GM06990 (cell line): ENCODE results near the gene EHD2.

ENCODE experiments used
- DNase-seq: peaks from one replicate; pipeline ENCODE4 v3.0.0-alpha.2; 2011; ENCODE audit not compliant: insufficient read length; ENCODE audit errors: extremely low read depth
- H3K27me3 ChIP-seq: replicated peaks from 2 replicates; pipeline ENCODE4 v1.6.0; 2011; ENCODE audit warnings: low read length; ENCODE audit not compliant: control insufficient read depth, insufficient read depth
- H3K36me3 ChIP-seq: 2 replicates; pipeline ENCODE4 v1.5.1; 2011; ENCODE audit warnings: low read length; ENCODE audit not compliant: control insufficient read depth, insufficient read depth
- H3K4me3 ChIP-seq: replicated peaks from 2 replicates; pipeline ENCODE4 v1.5.1; 2011; ENCODE audit warnings: low read depth, mild to moderate bottlenecking, control low read depth, low read length
- TF ChIP-seq, protein P1 (sequence below): IDR thresholded peaks from 2 replicates; pipeline ENCODE4 v1.5.1; 2011; ENCODE audit warnings: low read length, control low read depth, mild to moderate bottlenecking, inconsistent platforms; ENCODE audit not compliant: insufficient read depth, poor library complexity, severe bottlenecking

EHD2 gene

DNA sequence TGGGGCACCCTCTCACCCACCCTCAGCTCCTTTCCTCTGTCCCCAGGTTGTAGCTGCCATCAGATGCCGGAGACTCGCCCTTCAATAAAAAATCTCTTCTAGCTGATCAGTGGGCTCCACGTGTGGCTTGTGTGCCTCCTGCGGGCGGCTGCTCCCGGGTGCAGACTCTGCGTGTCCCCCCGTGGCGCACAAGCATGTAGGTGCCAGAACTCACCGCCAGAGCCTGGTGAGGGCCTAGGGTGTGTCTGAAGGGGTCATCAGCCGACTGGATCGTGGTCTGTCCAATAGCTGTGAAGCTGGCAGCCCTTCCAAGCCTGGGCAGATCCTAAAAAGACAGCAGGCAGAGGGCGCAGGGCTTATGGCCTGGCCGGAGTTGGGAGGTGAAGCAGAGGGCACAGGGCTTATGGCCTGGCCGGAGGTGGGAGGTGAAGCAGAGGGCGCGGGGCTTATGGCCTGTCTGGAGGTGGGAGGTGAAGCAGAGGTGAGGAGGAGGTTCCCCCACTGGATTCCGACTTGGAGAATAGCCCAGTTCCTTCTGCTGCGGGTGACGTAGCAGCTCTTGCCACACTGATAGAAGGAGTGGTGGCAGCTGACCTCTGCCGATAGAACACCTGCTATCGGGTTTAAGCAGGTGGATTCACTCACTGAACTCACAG lies 43.9 kb downstream of the EHD2 start:
- H3K4me3 ChIP-seq, result no peak overlapping the region
- H3K27me3 ChIP-seq, result no peaks in the 10 kb centered on the region
- DNase-seq, result no peak
- H3K36me3 ChIP-seq, result peaks cover 44% of the 10 kb centered on the region
- TF ChIP-seq, protein P1, sequence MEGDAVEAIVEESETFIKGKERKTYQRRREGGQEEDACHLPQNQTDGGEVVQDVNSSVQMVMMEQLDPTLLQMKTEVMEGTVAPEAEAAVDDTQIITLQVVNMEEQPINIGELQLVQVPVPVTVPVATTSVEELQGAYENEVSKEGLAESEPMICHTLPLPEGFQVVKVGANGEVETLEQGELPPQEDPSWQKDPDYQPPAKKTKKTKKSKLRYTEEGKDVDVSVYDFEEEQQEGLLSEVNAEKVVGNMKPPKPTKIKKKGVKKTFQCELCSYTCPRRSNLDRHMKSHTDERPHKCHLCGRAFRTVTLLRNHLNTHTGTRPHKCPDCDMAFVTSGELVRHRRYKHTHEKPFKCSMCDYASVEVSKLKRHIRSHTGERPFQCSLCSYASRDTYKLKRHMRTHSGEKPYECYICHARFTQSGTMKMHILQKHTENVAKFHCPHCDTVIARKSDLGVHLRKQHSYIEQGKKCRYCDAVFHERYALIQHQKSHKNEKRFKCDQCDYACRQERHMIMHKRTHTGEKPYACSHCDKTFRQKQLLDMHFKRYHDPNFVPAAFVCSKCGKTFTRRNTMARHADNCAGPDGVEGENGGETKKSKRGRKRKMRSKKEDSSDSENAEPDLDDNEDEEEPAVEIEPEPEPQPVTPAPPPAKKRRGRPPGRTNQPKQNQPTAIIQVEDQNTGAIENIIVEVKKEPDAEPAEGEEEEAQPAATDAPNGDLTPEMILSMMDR, result no peak

- Histone ChIP-seq H3K27me3 (no peaks in the 10 kb centered on the region), H3K36me3 (peaks cover 38% of the 10 kb centered on the region), H3K4me3 (no peak overlapping the region)
- TF ChIP-seq, protein P1, result no peak
- no peak for DNase-seq
Observed at GRCh38 chr19:47757617-47758442, 44.6 kb downstream of the EHD2 start.

DNA sequence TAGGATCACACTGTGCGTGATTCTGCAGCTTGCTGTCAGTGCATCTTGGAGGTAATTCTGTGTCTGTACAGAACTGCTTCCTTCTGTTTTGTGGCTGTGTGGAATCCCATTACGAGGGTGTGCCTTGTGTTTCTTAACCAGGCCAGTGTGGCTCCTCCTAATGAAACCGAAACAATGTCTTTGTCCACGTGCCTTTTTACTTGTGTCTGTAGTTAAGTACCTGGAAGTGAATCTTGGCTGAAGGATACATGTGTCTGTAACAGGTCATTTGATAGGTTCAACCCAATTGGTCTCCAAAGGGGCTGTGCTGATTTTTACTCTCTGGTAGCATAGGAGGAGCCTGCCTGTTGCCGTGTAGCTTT lies 45.2 kb downstream of the EHD2 start:
- no peaks in the 10 kb centered on the region for H3K27me3 ChIP-seq
- peaks cover 35% of the 10 kb centered on the region for H3K36me3 ChIP-seq
- DNase-seq, result no peak
- TF ChIP-seq, protein P1, result no peak
- H3K4me3 ChIP-seq, result no peak overlapping the region

- Histone ChIP-seq H3K27me3 (no peaks in the 10 kb centered on the region), H3K4me3 (no peak overlapping the region), H3K36me3 (peaks cover 25% of the 10 kb centered on the region)
- TF ChIP-seq, protein P1, result no peak
- DNase-seq, result no peak
Observed at GRCh38 chr19:47760632-47760999, 47.4 kb downstream of the EHD2 start.

DNA sequence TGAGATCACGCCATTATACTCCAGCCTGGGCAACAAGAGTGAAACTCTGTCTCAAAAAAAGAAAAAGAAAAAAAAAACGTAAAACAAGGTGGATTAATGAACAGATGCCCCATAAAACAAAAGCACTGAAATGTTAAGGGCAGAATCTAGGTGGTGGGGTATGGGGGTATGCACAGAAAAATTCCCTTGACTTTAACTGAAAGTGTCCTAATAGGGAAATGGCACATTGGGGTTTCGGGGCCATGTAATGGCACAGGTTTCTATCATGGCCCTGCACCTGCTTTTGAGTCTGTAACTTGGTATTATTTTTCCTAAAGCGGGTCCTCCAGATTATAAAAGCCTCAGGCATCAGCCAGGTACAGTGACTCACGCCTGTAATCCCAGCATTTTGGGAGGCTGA lies 48.3 kb downstream of the EHD2 start:
- H3K36me3 ChIP-seq, result peaks cover 16% of the 10 kb centered on the region
- DNase-seq, result no peak
- no peaks in the 10 kb centered on the region for H3K27me3 ChIP-seq
- TF ChIP-seq, protein P1, result no peak
- H3K4me3 ChIP-seq, result no peak overlapping the region

DNA sequence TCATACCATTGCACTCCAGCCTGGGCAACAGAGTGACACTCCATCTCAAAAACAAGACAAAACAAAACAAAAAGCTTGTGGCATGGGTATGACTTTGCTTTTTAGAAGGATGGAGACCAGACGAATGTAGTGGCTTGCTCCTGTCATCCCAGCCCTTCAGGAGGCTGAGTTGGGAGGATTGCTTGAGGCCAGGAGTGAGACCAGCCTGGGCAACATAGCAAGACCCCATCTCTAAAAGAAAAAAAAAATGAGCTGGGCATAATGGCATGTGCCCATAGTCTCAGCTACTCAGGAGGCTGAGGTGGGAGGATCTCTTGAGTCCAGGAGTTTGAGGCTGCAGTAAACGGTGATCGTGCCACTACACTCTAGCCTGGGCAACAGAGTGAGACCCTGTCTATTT lies 48.9 kb downstream of the EHD2 start:
- no peak for DNase-seq
- Histone ChIP-seq H3K27me3 (no peaks in the 10 kb centered on the region), H3K4me3 (no peak overlapping the region), H3K36me3 (peaks cover 10% of the 10 kb centered on the region)
- TF ChIP-seq, protein P1, result no peak
